Measurements from ENCODE around the gene AMMECR1.
"Not testable (repeated sequence)": the region's sequence is repeated elsewhere in the genome, so short reads cannot be mapped to it uniquely, and the experiment has no call there.

Gene AMMECR1

GRCh38 chrX:110251961-110252360 lies 65.9 kb downstream of the AMMECR1 start:
- no peak for DNase-seq

DNA sequence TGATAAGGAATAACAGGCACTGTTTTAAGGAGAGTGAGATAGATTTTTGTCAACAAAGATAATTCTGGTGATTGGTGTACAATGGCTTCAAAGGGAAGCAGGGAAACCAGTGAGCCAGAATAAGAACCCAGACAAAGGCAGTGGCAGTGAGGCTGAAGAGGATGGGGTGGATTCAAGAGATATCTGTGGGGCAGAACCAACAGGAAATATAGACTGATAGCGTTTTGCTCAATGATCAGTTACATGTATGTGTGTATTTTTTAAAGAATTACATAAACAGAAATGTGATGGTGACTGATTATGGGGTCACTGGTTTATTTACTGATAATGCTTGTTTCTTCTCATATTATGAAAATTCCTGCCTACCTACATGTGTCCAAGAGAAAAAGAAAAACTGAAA lies 66.4 kb downstream of the AMMECR1 start:
- no peak for DNase-seq

GRCh38 chrX:110250847-110251246 lies 67.0 kb downstream of the AMMECR1 start:
- DNase-seq = no peak

- no peak for DNase-seq
These were observed 69.3 kb downstream of the AMMECR1 start for GRCh38 chrX:110248578-110248977.

- no peak for DNase-seq
These were observed 72.9 kb downstream of the AMMECR1 start for GRCh38 chrX:110245011-110245410.

DNA sequence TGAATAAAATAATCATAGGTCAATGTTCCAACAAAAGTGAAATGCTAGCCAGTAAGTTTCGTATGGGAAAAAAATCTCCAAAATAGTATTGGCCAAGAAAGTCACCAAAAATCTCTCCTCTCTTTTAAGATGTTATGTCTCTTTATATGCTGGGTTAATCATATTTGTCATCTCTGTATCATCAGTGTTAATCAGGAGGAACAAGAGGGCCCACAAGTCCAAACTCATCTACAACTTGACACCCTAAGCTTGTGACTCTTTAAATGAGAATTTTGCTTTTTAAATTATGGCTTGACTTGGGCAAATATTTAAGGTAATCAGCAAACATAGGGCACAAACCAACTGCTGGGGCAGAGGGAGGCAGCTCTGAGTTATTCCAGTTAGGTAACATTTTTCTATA lies 75.5 kb downstream of the AMMECR1 start:
- no peak for DNase-seq

DNA sequence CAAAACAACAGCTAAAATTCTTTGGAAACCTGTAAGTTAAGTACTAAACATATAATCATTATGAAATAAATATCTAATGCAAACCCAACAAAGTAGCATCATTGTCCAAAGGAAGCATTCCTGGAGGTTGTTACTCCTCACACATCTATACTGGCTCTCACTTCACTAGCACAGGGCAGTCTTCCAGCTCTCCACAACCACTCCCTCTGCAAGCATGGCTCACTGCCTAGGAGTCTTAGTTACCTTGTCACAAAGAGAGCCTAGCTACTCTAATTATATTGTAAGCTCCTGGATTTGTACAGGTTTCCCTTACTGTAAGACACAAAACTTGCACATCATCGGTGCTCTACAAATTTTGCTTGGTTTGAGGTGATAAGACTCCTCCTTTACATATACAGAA lies 76.1 kb downstream of the AMMECR1 start:
- no peak for DNase-seq

DNA sequence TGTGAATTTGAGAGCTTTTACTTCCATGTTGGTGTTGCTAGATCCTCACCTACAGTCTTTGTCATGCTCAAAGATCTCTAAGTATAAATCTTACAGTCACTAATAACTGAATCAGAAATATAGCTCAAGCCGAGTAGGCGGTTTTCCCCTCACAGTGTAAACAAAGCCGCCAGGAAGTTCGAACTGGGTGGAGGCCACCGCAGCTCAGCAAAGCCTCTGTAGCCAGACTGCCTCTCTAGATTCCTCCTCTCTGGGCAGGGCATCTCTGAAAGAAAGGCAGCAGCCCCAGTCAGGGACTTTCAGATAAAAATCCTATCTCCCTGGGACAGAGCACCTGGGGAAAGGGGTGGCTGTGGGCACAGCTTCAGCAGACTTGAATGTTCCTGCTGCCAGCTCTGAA lies 79.6 kb downstream of the AMMECR1 start:
- DNase-seq = not testable (repeated sequence)

DNA sequence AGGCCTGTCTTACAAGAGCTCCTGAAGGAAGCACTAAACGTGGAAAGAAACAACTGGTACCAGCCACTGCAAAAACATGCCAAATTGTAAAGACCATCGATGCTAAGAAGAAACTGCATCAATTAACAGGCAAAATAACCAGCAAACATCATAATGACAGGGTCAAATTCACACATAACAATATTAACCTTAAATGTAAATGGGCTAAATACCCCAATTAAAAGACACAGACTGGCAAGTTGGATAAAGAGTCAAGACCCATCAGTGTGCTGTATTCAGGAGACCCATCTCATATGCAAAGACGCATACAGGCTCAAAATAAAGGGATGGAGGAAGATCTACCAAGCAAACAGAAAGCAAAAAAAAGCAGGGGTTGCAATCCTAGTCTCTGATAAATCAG lies 86.4 kb downstream of the AMMECR1 start:
- DNase-seq = not testable (repeated sequence)

GRCh38 chrX:110229497-110230111 lies 88.3 kb downstream of the AMMECR1 start:
- not testable (repeated sequence) for DNase-seq

DNA sequence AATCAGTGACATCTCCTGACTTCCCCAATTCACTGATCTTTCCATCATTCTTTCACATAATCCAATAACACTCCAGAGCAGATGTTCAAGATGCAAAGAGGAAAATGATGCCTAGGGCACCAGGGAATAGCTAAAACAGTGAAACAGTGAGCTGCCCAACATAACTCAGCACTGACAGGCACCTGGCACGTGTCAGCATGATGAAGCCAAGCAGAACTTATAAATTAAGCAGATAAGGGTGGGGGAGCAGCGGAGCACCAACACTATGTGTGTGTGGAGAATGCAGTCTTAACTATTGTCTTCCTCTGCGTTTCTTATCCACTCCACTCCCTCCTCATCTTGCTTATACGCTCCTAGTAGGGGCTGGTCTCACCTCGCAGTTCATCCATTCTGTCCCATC lies 89.4 kb downstream of the AMMECR1 start:
- no peak for DNase-seq

- DNase-seq = no peak
These were observed 91.0 kb downstream of the AMMECR1 start for GRCh38 chrX:110226931-110227330.

- DNase-seq = no peak
These were observed 92.8 kb downstream of the AMMECR1 start for GRCh38 chrX:110224926-110225617.

DNA sequence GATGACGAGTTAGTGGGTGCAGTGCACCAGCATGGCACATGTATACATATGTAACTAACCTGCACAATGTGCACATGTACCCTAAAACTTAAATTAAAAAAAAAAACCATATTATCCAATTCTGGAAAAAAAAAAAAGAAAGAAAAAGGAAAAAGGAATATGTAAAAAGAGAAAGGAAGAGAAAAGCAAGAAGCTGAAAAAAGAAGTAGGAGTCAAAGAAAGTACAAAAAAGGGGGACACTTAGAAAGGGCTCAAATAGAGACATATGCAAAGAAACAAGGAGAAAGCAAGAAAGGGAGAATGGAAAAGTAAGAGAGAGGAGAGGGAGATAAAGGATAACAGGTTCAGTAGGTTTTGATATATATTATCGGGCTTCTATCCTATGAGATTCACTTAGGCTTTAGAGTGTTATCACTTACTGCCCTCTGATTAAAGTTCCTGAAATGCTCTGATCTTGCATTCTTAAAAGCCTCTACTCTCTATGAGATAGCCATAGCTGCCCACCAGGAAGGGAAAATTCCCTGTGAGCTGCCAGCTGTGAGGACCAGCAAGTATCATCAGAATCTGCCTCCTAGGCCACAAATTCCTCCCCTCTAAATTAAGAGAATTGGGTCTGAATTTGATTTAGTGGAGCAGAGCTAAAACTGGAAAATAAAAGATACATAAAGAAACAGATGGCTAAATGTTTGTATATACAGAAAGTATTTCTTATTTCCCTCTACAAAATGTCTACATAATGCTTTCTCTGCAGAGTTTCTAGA lies 95.2 kb downstream of the AMMECR1 start:
- no peak for DNase-seq

- DNase-seq = no peak
These were observed 98.0 kb downstream of the AMMECR1 start for GRCh38 chrX:110219920-110220319.

DNA sequence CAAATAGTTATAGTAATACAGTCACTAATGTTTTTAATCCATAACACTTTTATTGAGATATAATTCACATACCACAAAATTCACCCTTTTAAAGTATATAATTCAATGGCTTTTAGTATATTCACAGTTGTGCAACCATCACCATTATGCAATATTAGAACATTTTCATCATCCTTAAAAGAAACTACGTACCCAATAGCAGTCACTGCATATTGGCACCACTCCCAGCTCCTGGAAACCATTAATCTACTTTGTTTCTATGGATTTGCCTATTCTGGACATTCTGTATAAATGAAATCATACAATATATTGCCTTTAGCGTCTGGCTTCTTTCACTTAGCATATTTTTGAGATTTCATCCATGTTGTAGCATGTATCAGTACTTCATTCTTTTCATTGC lies 99.3 kb downstream of the AMMECR1 start:
- DNase-seq = no peak

DNA sequence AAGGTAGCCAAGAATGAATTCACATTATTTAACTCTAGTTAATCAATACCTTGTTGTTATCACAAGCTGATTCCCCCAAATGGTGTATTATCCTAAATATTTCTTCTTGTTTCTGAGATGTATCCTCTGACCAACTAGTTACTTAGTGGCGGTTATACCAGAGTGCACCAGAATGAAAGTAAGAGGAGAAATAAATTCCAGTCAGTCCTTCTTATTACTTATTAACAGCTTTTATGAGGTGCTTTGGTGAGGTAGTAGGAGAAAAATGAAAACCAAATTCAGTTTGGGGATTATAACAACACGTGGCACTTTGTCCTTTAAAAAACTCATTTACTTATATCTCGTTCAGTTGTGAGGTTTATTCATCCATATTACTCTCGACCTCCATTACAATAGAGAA lies 101.9 kb downstream of the AMMECR1 start:
- no peak for DNase-seq

DNA sequence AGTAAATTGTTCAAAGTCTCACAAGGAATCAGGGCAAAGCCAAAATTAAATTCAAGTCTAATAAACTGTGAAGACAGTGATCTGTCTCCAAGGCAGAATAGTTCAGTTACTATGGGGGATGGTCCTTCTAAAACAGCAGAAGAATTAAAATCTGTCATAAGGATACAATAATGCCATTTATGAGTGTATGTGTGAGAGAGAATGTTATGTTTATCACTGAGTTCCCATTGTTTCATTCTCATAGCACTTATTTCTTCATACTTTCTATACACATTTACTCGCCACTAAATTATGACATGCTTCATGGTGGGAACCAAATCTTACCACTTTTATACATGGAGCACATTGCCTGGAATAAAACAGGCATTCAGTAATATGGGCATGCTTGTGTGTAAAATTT lies 102.5 kb downstream of the AMMECR1 start:
- DNase-seq = no peak

GRCh38 chrX:110214684-110215083 lies 103.2 kb downstream of the AMMECR1 start:
- no peak for DNase-seq

DNA sequence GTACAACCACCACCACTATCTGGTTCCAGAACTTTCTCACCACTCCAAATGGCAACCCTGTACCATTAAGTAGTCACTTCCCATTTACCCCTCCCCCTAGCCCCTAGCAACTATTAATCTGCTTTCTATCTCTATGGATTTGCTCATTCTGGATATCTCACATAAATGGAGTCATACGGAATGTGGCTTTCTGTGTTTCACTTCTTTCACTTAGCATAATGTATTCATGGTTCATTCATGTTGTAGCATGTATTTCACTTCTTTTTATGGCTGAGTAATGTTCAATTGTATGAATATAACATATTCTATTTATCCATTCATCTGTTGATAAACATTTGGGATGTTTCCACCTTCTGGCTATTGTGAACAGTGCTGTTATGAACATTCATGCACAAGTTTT lies 104.7 kb downstream of the AMMECR1 start:
- no peak for DNase-seq

DNA sequence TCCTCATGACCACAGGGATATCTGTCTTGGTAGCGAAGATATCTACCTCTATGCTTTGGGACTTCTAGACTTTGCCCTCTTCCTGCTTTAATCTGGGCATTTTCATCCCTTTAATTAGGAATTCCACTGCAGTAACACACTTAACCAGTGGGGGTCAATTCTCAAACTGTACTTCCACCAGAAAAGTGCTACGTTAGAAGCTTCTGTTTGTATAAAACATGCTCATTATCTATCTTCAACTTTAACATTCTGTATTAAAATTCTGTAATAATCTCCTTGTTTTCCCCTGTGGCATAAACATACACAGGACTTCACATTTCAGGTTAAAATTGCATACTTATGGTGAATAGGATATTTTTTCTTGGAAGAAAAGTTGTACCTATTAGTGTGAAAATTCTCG lies 105.6 kb downstream of the AMMECR1 start:
- no peak for DNase-seq

DNA sequence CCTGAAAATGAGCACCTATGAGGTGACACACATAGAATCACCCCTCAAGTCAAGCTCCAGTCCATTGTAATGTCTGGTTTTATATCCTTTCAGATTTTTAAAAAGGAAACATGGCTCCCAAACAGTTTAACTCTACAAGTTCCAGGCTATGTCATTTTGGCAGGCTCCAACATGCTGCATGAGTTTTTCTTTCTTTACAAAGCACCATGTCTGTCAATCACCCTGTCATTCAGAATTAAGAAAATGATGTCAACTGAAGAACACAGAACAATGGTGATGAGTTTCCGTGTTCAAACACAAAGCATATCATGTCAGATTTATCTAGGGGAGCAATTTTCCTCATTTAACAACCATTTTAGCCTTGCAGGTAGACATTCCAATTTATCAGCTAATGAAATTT lies 106.5 kb downstream of the AMMECR1 start:
- DNase-seq = no peak

- DNase-seq = peak; percentile 22
These were observed 107.3 kb downstream of the AMMECR1 start for GRCh38 chrX:110210417-110211139.

DNA sequence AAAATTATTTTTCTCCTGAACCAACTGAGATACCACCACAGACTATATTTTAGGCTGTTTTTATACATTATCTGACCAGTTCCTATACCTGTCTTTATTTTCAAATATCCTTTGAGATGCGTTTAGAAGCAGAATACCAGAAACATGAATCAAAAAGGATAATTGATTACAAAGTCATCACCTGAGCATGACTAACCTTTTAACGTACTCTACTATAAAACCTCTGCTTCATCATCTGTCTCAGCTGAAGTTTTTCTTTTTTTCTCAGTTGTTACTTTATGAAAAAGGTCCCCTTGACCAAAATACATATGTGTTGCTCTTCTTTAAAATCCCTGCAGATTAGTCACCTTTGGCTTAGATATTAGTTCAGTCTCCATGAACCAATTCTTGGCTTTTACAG lies 109.8 kb downstream of the AMMECR1 start:
- DNase-seq = no peak
